Coronary artery (tissue), 2 donors: ENCODE results near the gene GSTM5.
"Not testable (repeated sequence)": the region's sequence is repeated elsewhere in the genome, so short reads cannot be mapped to it uniquely, and the experiment has no call there.

Experiments used
- DNase-seq: peaks from one replicate; pipeline ENCODE4 v3.0.0-alpha.2; 2017; ENCODE audit warnings: low spot score
- H3K27ac ChIP-seq, 2 donors: fragments of 200-600 bp; sonication (generic); one replicate each; pipeline ENCODE4 v1.5.1; 2016 to 2019
- H3K4me3 ChIP-seq: fragments of 200-600 bp; sonication (generic); 2 replicates; pipeline ENCODE4 v1.5.1; 2016; ENCODE audit warnings: mild to moderate bottlenecking, moderate library complexity
- TF ChIP-seq, protein P1 (sequence below): fragments of 200-600 bp; sonication (generic); IDR thresholded peaks from one replicate; pipeline ENCODE4 v1.5.1; 2019; ENCODE audit warnings: antibody characterized with exemption

The GSTM5 gene

DNA sequence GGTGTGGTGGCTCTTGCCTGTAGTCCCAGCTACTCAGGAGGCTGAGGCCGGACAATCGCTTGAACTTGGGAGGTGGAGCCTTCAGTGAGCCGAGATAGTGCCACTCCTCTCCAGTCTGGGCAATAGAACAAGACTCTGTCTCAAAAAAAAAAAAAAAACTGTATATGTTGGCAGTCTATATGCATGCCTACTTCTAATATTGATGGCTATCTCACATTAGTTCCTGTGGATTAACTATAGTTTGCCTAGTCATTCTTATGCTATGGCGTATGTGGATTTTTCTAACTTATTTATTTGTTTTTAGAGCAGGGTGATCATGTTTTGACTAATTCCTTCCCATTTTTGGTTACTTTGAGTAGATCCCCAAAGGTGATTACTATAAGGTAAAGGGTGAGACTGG lies 15.0 kb upstream of the GSTM5 start:
- no peak overlapping the region for H3K4me3 ChIP-seq
- no peak overlapping the region for H3K27ac ChIP-seq
- DNase-seq = no peak
- TF ChIP-seq, protein P1, sequence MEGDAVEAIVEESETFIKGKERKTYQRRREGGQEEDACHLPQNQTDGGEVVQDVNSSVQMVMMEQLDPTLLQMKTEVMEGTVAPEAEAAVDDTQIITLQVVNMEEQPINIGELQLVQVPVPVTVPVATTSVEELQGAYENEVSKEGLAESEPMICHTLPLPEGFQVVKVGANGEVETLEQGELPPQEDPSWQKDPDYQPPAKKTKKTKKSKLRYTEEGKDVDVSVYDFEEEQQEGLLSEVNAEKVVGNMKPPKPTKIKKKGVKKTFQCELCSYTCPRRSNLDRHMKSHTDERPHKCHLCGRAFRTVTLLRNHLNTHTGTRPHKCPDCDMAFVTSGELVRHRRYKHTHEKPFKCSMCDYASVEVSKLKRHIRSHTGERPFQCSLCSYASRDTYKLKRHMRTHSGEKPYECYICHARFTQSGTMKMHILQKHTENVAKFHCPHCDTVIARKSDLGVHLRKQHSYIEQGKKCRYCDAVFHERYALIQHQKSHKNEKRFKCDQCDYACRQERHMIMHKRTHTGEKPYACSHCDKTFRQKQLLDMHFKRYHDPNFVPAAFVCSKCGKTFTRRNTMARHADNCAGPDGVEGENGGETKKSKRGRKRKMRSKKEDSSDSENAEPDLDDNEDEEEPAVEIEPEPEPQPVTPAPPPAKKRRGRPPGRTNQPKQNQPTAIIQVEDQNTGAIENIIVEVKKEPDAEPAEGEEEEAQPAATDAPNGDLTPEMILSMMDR = no peak

DNA sequence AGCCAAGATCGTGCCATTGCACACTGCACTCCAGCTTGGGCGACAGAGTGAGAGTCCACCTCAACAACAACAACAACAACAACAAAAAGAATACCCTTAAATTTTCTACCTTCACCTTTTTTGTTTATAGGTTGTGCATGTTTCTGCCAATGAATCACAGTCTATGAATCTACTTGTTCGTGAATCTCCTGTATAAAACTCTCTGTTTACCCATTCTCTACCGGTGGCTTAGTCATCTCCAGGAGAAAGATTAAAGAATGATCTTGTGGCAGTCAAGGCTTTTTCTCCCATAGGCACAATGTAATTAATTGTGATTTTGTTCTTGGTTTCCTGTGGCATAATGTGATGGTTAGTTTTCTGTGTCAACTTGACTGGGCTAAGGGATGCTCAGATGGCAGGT lies 14.2 kb upstream of the GSTM5 start:
- H3K4me3 ChIP-seq, DNase-seq, H3K27ac ChIP-seq: not testable (repeated sequence)

GRCh38 chr1:109702940-109703339 lies 9.1 kb upstream of the GSTM5 start:
- H3K4me3 ChIP-seq, H3K27ac ChIP-seq, DNase-seq: not testable (repeated sequence)

DNA sequence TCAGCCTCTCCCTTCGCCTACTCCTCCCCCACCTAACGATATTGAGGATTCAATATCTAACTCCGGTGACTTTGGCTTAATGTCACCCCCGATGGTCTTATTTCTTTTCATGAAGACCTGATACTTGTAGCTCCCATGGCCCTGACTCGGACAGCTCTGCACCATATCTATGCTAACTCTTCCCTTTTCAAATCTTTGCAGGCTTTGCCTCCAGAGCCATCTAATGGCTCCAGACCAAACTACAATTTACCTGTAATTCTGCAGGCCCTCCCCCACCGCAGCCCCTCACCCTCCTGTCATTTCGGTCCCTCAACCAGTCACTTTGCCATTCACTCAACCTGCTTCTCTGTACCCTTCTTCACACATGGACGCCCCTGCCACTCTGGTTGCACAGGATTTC lies 7.9 kb upstream of the GSTM5 start:
- DNase-seq = no peak
- Histone ChIP-seq H3K4me3 (no peak overlapping the region), H3K27ac (no peak overlapping the region)
- TF ChIP-seq, protein P1 = no peak

DNA sequence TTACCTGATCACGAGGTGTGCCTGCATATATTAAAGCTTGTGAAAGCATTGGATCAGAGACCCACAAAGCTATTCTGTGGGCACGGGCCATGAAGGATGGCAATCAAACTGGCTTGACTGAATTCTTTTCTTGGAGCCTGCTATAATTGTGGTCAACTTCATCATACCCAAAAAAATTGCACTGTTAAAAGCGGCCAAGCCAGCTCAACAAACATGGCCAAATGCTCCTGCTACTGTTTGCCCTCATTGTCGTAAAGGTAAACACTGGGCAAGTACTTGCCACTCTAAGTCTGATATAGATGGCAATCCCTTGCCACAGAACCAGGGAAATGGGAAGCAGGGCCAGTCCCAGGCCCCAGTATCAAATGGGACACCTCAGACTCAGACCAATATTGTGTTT lies 6.6 kb upstream of the GSTM5 start:
- Histone ChIP-seq H3K4me3 (no peak overlapping the region), H3K27ac (no peak overlapping the region)
- no peak for DNase-seq
- TF ChIP-seq, protein P1 = no peak

GRCh38 chr1:109708949-109709348 lies 3.1 kb upstream of the GSTM5 start:
- not testable (repeated sequence) for DNase-seq, H3K27ac ChIP-seq, H3K4me3 ChIP-seq

DNA sequence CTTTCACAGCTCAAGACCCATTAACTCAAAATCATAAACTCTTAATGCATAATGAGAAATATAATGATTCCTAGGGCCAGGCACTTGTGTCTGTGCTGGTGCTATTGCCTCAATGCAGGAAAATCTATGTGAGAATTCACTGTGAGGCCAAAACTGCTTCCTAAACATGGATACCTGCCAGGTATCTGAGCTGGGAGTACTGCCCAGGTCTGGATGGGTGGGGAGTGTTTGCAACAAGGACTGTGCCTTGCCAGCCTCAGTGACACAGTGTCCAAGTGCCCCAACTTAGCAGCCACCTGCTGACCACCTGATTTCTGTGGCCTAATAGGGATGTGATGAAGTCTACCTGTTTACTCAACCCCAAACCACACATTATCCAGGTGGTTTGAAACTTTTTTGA lies 2.2 kb upstream of the GSTM5 start:
- not testable (repeated sequence) for H3K27ac ChIP-seq, DNase-seq, H3K4me3 ChIP-seq

- Histone ChIP-seq H3K4me3 (peak overlapping the region; percentile 63), H3K27ac (peak overlapping the region in 1 of 2 donors; percentile 31)
- TF ChIP-seq, protein P1 = no peak
- DNase-seq = no peak
Observed at GRCh38 chr1:109712321-109712864, 342 bp downstream of the GSTM5 start.

GRCh38 chr1:109713636-109714035 lies 1.6 kb downstream of the GSTM5 start:
- DNase-seq = no peak
- no peak overlapping the region for H3K4me3 ChIP-seq
- TF ChIP-seq, protein P1 = no peak
- H3K27ac ChIP-seq = no peak overlapping the region
